ENCODE results near the gene C19orf33.
A peak's percentile ranks its signal among the peaks of the same experiment; 100 is the strongest.

The C19orf33 gene

GRCh38 chr19:38262585-38263268 is 41.3 kb upstream of the C19orf33 start:
- peaks cover 32% of the 10 kb centered on the region for H3K4me1 ChIP-seq (ENCODE audit: insufficient read depth, low read length, poor library complexity, severe bottlenecking)
- no peak overlapping the region for H3K4me2 ChIP-seq (ENCODE audit: low read depth, low read length, poor library complexity, severe bottlenecking)
- TF ChIP-seq CTCF (conservative IDR thresholded peaks at IDR 0.05; ENCODE audit: low read length) (no peak), EZH2phosphoT487 (IDR thresholded peaks at IDR 0.05; ENCODE audit: borderline replicate concordance) (no peak)
- no peaks in the 10 kb centered on the region for H3K27me3 ChIP-seq (ENCODE audit: insufficient read depth, low read length, poor library complexity, severe bottlenecking)
- H3K4me3 ChIP-seq (ENCODE audit: low read length, poor library complexity, severe bottlenecking), result no peak overlapping the region
- no peak overlapping the region for H3K9ac ChIP-seq (ENCODE audit: low read depth, low read length, poor library complexity, severe bottlenecking)
- H3K9me3 ChIP-seq (ENCODE audit: insufficient read depth, low read depth, low read length), result no peaks in the 10 kb centered on the region
- no peaks in the 10 kb centered on the region for H3K9me2 ChIP-seq (replicated peaks; ENCODE audit: low read depth, low read length)
- no peaks in the 10 kb centered on the region for H3K36me3 ChIP-seq (ENCODE audit: insufficient read depth, low read length)
- H3F3A ChIP-seq (ENCODE audit: low read depth), result peaks cover 11% of the 10 kb centered on the region
- peaks cover 29% of the 10 kb centered on the region for H3K79me2 ChIP-seq (ENCODE audit: insufficient read depth, low read length)
- peaks cover 17% of the 10 kb centered on the region for H4K20me1 ChIP-seq (ENCODE audit: insufficient read depth, low read length, poor library complexity, severe bottlenecking)
- no peak overlapping the region for H2AFZ ChIP-seq (ENCODE audit: low read length)

GRCh38 chr19:38263689-38264485 is 40.2 kb upstream of the C19orf33 start:
- Histone ChIP-seq H3K79me2 (ENCODE audit: insufficient read depth, low read length) (peaks cover 40% of the 10 kb centered on the region), H3F3A (ENCODE audit: low read depth) (peaks cover 11% of the 10 kb centered on the region), H3K4me3 (ENCODE audit: low read length, poor library complexity, severe bottlenecking) (peak overlapping the region; percentile 88), H4K20me1 (ENCODE audit: insufficient read depth, low read length, poor library complexity, severe bottlenecking) (peaks cover 26% of the 10 kb centered on the region), H3K4me2 (ENCODE audit: low read depth, low read length, poor library complexity, severe bottlenecking) (peak overlapping the region; percentile 99), H3K4me1 (ENCODE audit: insufficient read depth, low read length, poor library complexity, severe bottlenecking) (peaks cover 43% of the 10 kb centered on the region), H3K9me2 (replicated peaks; ENCODE audit: low read depth, low read length) (no peaks in the 10 kb centered on the region), H3K27me3 (ENCODE audit: insufficient read depth, low read length, poor library complexity, severe bottlenecking) (no peaks in the 10 kb centered on the region), H3K9me3 (ENCODE audit: insufficient read depth, low read depth, low read length) (no peaks in the 10 kb centered on the region), H2AFZ (ENCODE audit: low read length) (peak overlapping the region; percentile 97), H3K9ac (ENCODE audit: low read depth, low read length, poor library complexity, severe bottlenecking) (peak overlapping the region; percentile 98), H3K36me3 (ENCODE audit: insufficient read depth, low read length) (no peaks in the 10 kb centered on the region)
- no peak for TF ChIP-seq CTCF (conservative IDR thresholded peaks at IDR 0.05; ENCODE audit: low read length)
- TF ChIP-seq EZH2phosphoT487 (IDR thresholded peaks at IDR 0.05; ENCODE audit: borderline replicate concordance), result no peak

- Histone ChIP-seq H2AFZ (ENCODE audit: low read length) (peak within 1 kb of the TSS; percentile 97), H3K4me1 (ENCODE audit: insufficient read depth, low read length, poor library complexity, severe bottlenecking) (peaks cover 47% of the 10 kb centered on the region), H3K4me2 (ENCODE audit: low read depth, low read length, poor library complexity, severe bottlenecking) (peak within 1 kb of the TSS; percentile 99), H3K9me2 (replicated peaks; ENCODE audit: low read depth, low read length) (no peaks in the 10 kb centered on the region), H3K27me3 (ENCODE audit: insufficient read depth, low read length, poor library complexity, severe bottlenecking) (no peaks in the 10 kb centered on the region), H3K79me2 (ENCODE audit: insufficient read depth, low read length) (peaks cover 47% of the 10 kb centered on the region), H4K20me1 (ENCODE audit: insufficient read depth, low read length, poor library complexity, severe bottlenecking) (peaks cover 26% of the 10 kb centered on the region), H3K4me3 (ENCODE audit: low read length, poor library complexity, severe bottlenecking) (peak within 1 kb of the TSS; percentile 88), H3K36me3 (ENCODE audit: insufficient read depth, low read length) (no peaks in the 10 kb centered on the region), H3K9ac (ENCODE audit: low read depth, low read length, poor library complexity, severe bottlenecking) (peak within 1 kb of the TSS; percentile 98), H3K9me3 (ENCODE audit: insufficient read depth, low read depth, low read length) (no peaks in the 10 kb centered on the region), H3F3A (ENCODE audit: low read depth) (peaks cover 11% of the 10 kb centered on the region)
- TF ChIP-seq CTCF (conservative IDR thresholded peaks at IDR 0.05; ENCODE audit: low read length) (no peak), EZH2phosphoT487 (IDR thresholded peaks at IDR 0.05; ENCODE audit: borderline replicate concordance) (no peak)
Observed at GRCh38 chr19:38264486-38265212, 39.4 kb upstream of the C19orf33 start, which contains the start of gene SPINT2. Gene SPINT2 (plus strand): TSS chr19:38264573. CDS start chr19:38264893, 320 bp downstream.
